ENCODE data around the gene TSPAN13. TPM values are rescaled to one million over a fixed set of nuclear protein-coding genes. Genes with fewer than 3 reads are reported as not detected.

TSPAN13 gene
- polyA plus RNA-seq, 1 donor (not counting 4 experiments of a cell fraction or from before 2014, with no cell fraction given) = 21.6 TPM

DNA sequence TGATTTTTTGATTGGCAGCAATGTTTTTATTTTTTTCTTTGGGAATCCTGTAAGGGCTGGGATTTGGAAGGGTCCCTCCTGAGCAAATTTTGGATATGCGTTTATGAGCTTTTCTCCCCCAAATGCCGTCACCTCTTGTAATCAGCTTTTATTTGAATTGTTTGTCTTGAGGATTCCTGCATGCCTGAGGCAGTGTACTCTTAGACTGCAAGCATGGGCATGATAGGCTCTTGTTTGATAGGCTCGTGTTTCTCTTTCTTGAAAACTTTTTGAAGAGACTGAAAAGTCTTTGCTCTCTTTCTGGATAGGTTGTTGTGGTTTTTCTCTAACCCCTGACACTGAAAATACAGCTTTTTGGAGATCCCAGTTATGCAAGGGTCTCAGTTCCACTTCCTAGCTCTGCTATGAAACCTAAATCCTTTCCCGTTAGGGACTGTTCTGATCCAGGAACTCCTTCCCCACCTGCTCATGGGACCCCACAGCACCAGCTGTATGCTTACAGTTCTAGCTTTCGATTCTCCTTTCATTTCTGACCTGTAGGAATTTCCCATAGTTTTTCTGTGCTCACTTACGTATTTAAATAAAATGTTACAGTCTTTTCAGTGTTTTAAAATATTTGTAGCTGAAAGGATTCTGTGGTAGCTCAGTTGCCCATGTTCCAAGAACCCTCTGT is 17.2 kb downstream of the TSPAN13 start:
- H3K27ac ChIP-seq (ENCODE audit: control insufficient read depth, insufficient read depth, low read length) = peak overlapping the region; percentile 34
- no peaks in the 10 kb centered on the region for H3K9me3 ChIP-seq (ENCODE audit: control insufficient read depth, low read depth, low read length)
- no peak for DNase-seq (ENCODE audit: low read depth, low spot score)
- dilution Hi-C loops (cut with MboI; ENCODE audit: extremely low pct_ligation_motif_present, low sequenced_read_pairs) = no loop called here
- FAIRE-seq = peak; percentile 96
- H3K4me1 ChIP-seq (ENCODE audit: control insufficient read depth, extremely low read depth, insufficient read depth, low read length) = peaks cover 17% of the 10 kb centered on the region
- H2AFZ ChIP-seq (ENCODE audit: control insufficient read depth, low read length) = peak overlapping the region; percentile 74
- peak overlapping the region; percentile 95 for H3K4me2 ChIP-seq (ENCODE audit: control insufficient read depth, extremely low read depth, insufficient read depth, low read depth, low read length)
- peak overlapping the region in 2 of 3 experiments; percentile 59 to 63 for H3K4me3 ChIP-seq (ENCODE audit: control insufficient read depth in 2 of 3, extremely low read depth in 1 of 3, insufficient read depth in 2 of 3, low read depth in 1 of 3, low read length in 3 of 3)
- H3K9me1 ChIP-seq (ENCODE audit: control insufficient read depth, extremely low read depth, insufficient read depth, low read length) = no peaks in the 10 kb centered on the region
- H4K20me1 ChIP-seq (ENCODE audit: control insufficient read depth, extremely low read depth, insufficient read depth, low read length) = no peaks in the 10 kb centered on the region
- no peaks in the 10 kb centered on the region for H3K36me3 ChIP-seq (ENCODE audit: control insufficient read depth in 2 of 2, extremely low read depth in 1 of 2, insufficient read depth in 2 of 2, low read length in 2 of 2)
- H3K79me2 ChIP-seq (ENCODE audit: control insufficient read depth, insufficient read depth, low read length) = no peaks in the 10 kb centered on the region
- no peaks in the 10 kb centered on the region for H3K27me3 ChIP-seq (ENCODE audit: control insufficient read depth, extremely low read depth, insufficient read depth, low read length)
- TF ChIP-seq, protein P1, sequence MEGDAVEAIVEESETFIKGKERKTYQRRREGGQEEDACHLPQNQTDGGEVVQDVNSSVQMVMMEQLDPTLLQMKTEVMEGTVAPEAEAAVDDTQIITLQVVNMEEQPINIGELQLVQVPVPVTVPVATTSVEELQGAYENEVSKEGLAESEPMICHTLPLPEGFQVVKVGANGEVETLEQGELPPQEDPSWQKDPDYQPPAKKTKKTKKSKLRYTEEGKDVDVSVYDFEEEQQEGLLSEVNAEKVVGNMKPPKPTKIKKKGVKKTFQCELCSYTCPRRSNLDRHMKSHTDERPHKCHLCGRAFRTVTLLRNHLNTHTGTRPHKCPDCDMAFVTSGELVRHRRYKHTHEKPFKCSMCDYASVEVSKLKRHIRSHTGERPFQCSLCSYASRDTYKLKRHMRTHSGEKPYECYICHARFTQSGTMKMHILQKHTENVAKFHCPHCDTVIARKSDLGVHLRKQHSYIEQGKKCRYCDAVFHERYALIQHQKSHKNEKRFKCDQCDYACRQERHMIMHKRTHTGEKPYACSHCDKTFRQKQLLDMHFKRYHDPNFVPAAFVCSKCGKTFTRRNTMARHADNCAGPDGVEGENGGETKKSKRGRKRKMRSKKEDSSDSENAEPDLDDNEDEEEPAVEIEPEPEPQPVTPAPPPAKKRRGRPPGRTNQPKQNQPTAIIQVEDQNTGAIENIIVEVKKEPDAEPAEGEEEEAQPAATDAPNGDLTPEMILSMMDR (optimal IDR thresholded peaks at IDR 0.05 in 1 of 3, IDR thresholded peaks at IDR 0.05 in 1 of 3, conservative IDR thresholded peaks at IDR 0.05 in 1 of 3; ENCODE audit: extremely low read depth in 1 of 3, insufficient read depth in 2 of 3, low read length in 3 of 3) = no peak
- no peak for TF ChIP-seq EZH2 (IDR thresholded peaks at IDR 0.05; ENCODE audit: low read length)
- peak overlapping the region; percentile 48 for H3K9ac ChIP-seq (ENCODE audit: control insufficient read depth, extremely low read depth, insufficient read depth, low read length)

DNA sequence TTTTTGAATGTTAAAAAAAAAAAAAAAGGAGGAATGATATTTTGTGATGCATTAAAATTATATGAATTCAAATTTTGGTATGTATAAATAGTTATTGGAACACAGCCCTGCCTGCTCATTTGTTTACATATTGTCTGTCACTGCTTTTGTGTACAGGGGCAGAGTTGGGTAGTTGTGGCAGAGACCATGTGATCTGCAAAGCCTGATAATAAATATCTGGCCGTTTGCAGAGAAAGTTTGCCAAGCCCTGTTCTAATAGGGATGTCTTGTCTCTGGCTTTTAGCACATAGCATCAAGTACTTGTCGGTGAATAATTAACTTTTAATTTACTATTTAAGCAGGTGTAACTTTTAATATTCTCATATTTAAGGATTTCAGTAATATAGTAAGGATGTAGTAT is 19.8 kb downstream of the TSPAN13 start:
- dilution Hi-C loops (cut with MboI; ENCODE audit: extremely low pct_ligation_motif_present, low sequenced_read_pairs) = no loop called here
- Histone ChIP-seq H3K27ac (ENCODE audit: control insufficient read depth, insufficient read depth, low read length) (no peak overlapping the region), H3K4me3 (ENCODE audit: control insufficient read depth in 2 of 3, extremely low read depth in 1 of 3, insufficient read depth in 2 of 3, low read depth in 1 of 3, low read length in 3 of 3) (no peak overlapping the region), H3K27me3 (ENCODE audit: control insufficient read depth, extremely low read depth, insufficient read depth, low read length) (no peaks in the 10 kb centered on the region), H2AFZ (ENCODE audit: control insufficient read depth, low read length) (no peak overlapping the region), H3K9me3 (ENCODE audit: control insufficient read depth, low read depth, low read length) (no peaks in the 10 kb centered on the region), H3K9ac (ENCODE audit: control insufficient read depth, extremely low read depth, insufficient read depth, low read length) (no peak overlapping the region), H3K9me1 (ENCODE audit: control insufficient read depth, extremely low read depth, insufficient read depth, low read length) (no peaks in the 10 kb centered on the region), H3K36me3 (ENCODE audit: control insufficient read depth in 2 of 2, extremely low read depth in 1 of 2, insufficient read depth in 2 of 2, low read length in 2 of 2) (no peaks in the 10 kb centered on the region), H4K20me1 (ENCODE audit: control insufficient read depth, extremely low read depth, insufficient read depth, low read length) (no peaks in the 10 kb centered on the region), H3K79me2 (ENCODE audit: control insufficient read depth, insufficient read depth, low read length) (no peaks in the 10 kb centered on the region), H3K4me1 (ENCODE audit: control insufficient read depth, extremely low read depth, insufficient read depth, low read length) (peaks cover 17% of the 10 kb centered on the region), H3K4me2 (ENCODE audit: control insufficient read depth, extremely low read depth, insufficient read depth, low read depth, low read length) (no peak overlapping the region)
- FAIRE-seq (no peak), DNase-seq (ENCODE audit: low read depth, low spot score) (no peak)
- TF ChIP-seq, protein P1 (optimal IDR thresholded peaks at IDR 0.05 in 1 of 3, IDR thresholded peaks at IDR 0.05 in 1 of 3, conservative IDR thresholded peaks at IDR 0.05 in 1 of 3; ENCODE audit: extremely low read depth in 1 of 3, insufficient read depth in 2 of 3, low read length in 3 of 3) = no peak
- TF ChIP-seq EZH2 (IDR thresholded peaks at IDR 0.05; ENCODE audit: low read length) = no peak
